ENCODE data around the gene CYP2A7.

The CYP2A7 gene

GRCh38 chr19:40827386-40828247 lies 54.4 kb downstream of the CYP2A7 start:
- no peak overlapping the region for H3K4me3 ChIP-seq (ENCODE audit: low read depth, low read length)
- peaks cover 21% of the 10 kb centered on the region for H3K4me1 ChIP-seq (ENCODE audit: control insufficient read depth, insufficient read depth, low read length)
- CTCF ChIA-PET = interaction anchor here (0.6 to 2.3 kb wide), 5 partner anchors 8 to 193 kb away, joined by 3 to 11 read pairs (median 3); no protein-coding TSS in a partner anchor
- POLR2A ChIA-PET = no interaction called here
- H3K27ac ChIP-seq (ENCODE audit: extremely low read depth, low read depth, low read length) = no peak overlapping the region
- H3K36me3 ChIP-seq (ENCODE audit: control insufficient read depth in 2 of 2, insufficient read depth in 1 of 2, low read length in 2 of 2) = peaks cover 9 to 14% of the 10 kb centered on the region in 2 experiments; a peak in 2 of 3 replicates
- H3K9me3 ChIP-seq (ENCODE audit: control insufficient read depth, insufficient read depth, low read depth, low read length) = no peaks in the 10 kb centered on the region
- TF ChIP-seq ZEB2 (tag by site-specific recombination; IDR thresholded peaks at IDR 0.05) (no peak), ZNF174 (tag by site-specific recombination; IDR thresholded peaks at IDR 0.05) (no peak), OVOL3 (tag by site-specific recombination; IDR thresholded peaks at IDR 0.05) (no peak), ZNF239 (tag by site-specific recombination; IDR thresholded peaks at IDR 0.05) (0 out of 2 replicates have a peak, but pooled peaks have one; percentile 62), ZNF654 (tag by site-specific recombination; IDR thresholded peaks at IDR 0.05; ENCODE audit: low read depth) (no peak), KLF7 (tag by site-specific recombination; IDR thresholded peaks at IDR 0.05; ENCODE audit: borderline replicate concordance) (no peak), ZSCAN18 (tag by site-specific recombination; IDR thresholded peaks at IDR 0.05) (0 out of 2 replicates have a peak, but pooled peaks have one; percentile 23), ZNF600 (tag by site-specific recombination; IDR thresholded peaks at IDR 0.05) (no peak), ZBTB26 (tag by site-specific recombination; optimal IDR thresholded peaks at IDR 0.05) (peak; percentile 1), ZNF24 (tag by site-specific recombination; IDR thresholded peaks at IDR 0.05) (0 out of 2 replicates have a peak, but pooled peaks have one; percentile 39), GLI2 (tag by site-specific recombination; IDR thresholded peaks at IDR 0.05; ENCODE audit: borderline replicate concordance, low read depth) (no peak), ZFP37 (tag by site-specific recombination; IDR thresholded peaks at IDR 0.05) (no peak), ZBTB1 (tag by site-specific recombination; IDR thresholded peaks at IDR 0.05) (no peak), ZNF629 (tag by site-specific recombination; IDR thresholded peaks at IDR 0.05) (0 out of 2 replicates have a peak, but pooled peaks have one; percentile 17), FEZF1 (tag by site-specific recombination; IDR thresholded peaks at IDR 0.05) (no peak), EGR2 (tag by site-specific recombination; IDR thresholded peaks at IDR 0.05; ENCODE audit: low read depth) (no peak), SCRT1 (tag by site-specific recombination; IDR thresholded peaks at IDR 0.05; ENCODE audit: borderline replicate concordance) (no peak), IKZF3 (tag by site-specific recombination; IDR thresholded peaks at IDR 0.05) (no peak), ZNF391 (tag by site-specific recombination; IDR thresholded peaks at IDR 0.05; ENCODE audit: borderline replicate concordance, low read depth) (peak; percentile 72), ZNF324 (tag by site-specific recombination; IDR thresholded peaks at IDR 0.05) (no peak)
- TF ChIP-seq, protein P1, sequence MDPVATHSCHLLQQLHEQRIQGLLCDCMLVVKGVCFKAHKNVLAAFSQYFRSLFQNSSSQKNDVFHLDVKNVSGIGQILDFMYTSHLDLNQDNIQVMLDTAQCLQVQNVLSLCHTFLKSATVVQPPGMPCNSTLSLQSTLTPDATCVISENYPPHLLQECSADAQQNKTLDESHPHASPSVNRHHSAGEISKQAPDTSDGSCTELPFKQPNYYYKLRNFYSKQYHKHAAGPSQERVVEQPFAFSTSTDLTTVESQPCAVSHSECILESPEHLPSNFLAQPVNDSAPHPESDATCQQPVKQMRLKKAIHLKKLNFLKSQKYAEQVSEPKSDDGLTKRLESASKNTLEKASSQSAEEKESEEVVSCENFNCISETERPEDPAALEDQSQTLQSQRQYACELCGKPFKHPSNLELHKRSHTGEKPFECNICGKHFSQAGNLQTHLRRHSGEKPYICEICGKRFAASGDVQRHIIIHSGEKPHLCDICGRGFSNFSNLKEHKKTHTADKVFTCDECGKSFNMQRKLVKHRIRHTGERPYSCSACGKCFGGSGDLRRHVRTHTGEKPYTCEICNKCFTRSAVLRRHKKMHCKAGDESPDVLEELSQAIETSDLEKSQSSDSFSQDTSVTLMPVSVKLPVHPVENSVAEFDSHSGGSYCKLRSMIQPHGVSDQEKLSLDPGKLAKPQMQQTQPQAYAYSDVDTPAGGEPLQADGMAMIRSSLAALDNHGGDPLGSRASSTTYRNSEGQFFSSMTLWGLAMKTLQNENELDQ (tag by site-specific recombination; IDR thresholded peaks at IDR 0.05; ENCODE audit: low read depth) = no peak
- TF ChIP-seq, protein P2, sequence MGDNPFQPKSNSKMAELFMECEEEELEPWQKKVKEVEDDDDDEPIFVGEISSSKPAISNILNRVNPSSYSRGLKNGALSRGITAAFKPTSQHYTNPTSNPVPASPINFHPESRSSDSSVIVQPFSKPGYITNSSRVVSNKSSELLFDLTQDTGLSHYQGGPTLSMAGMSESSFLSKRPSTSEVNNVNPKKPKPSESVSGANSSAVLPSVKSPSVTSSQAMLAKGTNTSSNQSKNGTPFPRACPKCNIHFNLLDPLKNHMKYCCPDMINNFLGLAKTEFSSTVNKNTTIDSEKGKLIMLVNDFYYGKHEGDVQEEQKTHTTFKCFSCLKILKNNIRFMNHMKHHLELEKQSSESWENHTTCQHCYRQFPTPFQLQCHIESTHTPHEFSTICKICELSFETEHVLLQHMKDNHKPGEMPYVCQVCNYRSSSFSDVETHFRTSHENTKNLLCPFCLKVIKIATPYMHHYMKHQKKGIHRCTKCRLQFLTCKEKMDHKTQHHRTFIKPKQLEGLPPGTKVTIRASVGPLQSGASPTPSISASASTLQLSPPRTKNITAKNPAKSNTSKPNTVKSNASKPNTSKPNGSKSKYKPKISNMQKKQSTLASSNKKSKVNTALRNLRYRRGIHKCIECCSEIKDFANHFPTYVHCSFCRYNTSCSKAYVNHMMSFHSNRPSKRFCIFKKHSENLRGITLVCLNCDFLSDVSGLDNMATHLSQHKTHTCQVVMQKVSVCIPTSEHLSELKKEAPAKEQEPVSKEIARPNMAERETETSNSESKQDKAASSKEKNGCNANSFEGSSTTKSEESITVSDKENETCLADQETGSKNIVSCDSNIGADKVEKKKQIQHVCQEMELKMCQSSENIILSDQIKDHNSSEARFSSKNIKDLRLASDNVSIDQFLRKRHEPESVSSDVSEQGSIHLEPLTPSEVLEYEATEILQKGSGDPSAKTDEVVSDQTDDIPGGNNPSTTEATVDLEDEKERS (tag by site-specific recombination; IDR thresholded peaks at IDR 0.05) = peak; percentile 72; the same call in 1 of the 2 replicates
- TF ChIP-seq, protein P3, sequence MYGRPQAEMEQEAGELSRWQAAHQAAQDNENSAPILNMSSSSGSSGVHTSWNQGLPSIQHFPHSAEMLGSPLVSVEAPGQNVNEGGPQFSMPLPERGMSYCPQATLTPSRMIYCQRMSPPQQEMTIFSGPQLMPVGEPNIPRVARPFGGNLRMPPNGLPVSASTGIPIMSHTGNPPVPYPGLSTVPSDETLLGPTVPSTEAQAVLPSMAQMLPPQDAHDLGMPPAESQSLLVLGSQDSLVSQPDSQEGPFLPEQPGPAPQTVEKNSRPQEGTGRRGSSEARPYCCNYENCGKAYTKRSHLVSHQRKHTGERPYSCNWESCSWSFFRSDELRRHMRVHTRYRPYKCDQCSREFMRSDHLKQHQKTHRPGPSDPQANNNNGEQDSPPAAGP (tag by site-specific recombination; IDR thresholded peaks at IDR 0.05) = peak; percentile 34; the same call in 1 of the 2 replicates
- TF ChIP-seq, protein P4, sequence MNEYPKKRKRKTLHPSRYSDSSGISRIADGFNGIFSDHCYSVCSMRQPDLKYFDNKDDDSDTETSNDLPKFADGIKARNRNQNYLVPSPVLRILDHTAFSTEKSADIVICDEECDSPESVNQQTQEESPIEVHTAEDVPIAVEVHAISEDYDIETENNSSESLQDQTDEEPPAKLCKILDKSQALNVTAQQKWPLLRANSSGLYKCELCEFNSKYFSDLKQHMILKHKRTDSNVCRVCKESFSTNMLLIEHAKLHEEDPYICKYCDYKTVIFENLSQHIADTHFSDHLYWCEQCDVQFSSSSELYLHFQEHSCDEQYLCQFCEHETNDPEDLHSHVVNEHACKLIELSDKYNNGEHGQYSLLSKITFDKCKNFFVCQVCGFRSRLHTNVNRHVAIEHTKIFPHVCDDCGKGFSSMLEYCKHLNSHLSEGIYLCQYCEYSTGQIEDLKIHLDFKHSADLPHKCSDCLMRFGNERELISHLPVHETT (tag by site-specific recombination; IDR thresholded peaks at IDR 0.05) = 0 out of 2 replicates have a peak, but pooled peaks have one; percentile 21
- TF ChIP-seq, protein P5, sequence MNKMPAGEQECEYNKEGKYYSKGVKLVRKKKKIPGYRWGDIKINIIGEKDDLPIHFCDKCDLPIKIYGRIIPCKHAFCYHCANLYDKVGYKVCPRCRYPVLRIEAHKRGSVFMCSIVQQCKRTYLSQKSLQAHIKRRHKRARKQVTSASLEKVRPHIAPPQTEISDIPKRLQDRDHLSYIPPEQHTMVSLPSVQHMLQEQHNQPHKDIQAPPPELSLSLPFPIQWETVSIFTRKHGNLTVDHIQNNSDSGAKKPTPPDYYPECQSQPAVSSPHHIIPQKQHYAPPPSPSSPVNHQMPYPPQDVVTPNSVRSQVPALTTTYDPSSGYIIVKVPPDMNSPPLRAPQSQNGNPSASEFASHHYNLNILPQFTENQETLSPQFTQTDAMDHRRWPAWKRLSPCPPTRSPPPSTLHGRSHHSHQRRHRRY (tag by site-specific recombination; IDR thresholded peaks at IDR 0.05) = no peak
